ENCODE results near the gene RNF34.

The RNF34 gene

DNA sequence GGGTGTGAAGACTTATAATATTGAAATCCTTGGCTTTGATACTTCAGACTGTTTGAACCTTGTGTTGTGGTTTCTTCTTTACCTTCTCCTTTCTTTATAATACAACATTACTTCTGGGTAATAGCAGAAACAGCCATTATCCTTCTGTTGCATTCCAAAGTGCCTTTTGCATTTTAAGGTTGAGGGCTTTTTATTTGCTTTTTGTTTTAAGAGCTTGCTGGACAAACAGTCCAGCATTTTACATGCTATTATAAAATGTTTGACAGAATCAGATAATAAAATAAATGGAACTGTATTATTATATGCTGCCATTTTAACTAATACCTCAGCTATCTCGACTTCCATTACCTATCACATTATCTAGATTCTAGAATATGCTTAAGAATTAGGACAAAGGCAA, 14.0 kb downstream of the RNF34 start:
- no peak for DNase-seq (ENCODE audit: low read depth)
- H3K4me3 ChIP-seq (ENCODE audit: low read depth, low read length): no peak overlapping the region
- TF ChIP-seq, protein P1, sequence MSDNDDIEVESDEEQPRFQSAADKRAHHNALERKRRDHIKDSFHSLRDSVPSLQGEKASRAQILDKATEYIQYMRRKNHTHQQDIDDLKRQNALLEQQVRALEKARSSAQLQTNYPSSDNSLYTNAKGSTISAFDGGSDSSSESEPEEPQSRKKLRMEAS (IDR thresholded peaks at IDR 0.05; ENCODE audit: low read depth, low read length): no peak
- TF ChIP-seq, protein P2, sequence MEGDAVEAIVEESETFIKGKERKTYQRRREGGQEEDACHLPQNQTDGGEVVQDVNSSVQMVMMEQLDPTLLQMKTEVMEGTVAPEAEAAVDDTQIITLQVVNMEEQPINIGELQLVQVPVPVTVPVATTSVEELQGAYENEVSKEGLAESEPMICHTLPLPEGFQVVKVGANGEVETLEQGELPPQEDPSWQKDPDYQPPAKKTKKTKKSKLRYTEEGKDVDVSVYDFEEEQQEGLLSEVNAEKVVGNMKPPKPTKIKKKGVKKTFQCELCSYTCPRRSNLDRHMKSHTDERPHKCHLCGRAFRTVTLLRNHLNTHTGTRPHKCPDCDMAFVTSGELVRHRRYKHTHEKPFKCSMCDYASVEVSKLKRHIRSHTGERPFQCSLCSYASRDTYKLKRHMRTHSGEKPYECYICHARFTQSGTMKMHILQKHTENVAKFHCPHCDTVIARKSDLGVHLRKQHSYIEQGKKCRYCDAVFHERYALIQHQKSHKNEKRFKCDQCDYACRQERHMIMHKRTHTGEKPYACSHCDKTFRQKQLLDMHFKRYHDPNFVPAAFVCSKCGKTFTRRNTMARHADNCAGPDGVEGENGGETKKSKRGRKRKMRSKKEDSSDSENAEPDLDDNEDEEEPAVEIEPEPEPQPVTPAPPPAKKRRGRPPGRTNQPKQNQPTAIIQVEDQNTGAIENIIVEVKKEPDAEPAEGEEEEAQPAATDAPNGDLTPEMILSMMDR (IDR thresholded peaks at IDR 0.05; ENCODE audit: low read depth, low read length): no peak
- no peak for TF ChIP-seq POLR2A (IDR thresholded peaks at IDR 0.05; ENCODE audit: extremely low read depth, insufficient read length)
- no peak for TF ChIP-seq MYC (IDR thresholded peaks at IDR 0.05; ENCODE audit: low read depth, low read length)

DNA sequence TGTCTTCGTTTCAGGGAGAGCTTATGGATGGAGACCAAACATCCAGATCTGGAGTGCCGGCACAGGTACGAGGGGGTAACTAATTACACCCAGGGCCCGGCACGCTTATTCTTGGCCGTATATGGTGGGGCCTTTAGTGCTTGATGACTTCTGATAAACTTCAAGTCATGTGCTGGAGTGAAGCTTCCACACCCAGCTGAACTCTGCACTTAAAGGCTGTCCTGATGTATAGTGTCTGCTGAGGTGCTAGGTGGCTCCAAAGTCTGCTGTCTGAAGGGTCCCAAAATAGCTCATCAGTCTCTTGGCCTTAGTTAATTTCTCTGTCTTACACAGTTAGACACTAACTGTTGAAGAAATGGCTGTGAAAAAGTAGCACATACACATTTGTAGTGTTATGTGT, 17.9 kb downstream of the RNF34 start:
- no peak for DNase-seq (ENCODE audit: low read depth)
- no peak overlapping the region for H3K4me3 ChIP-seq (ENCODE audit: low read depth, low read length)
- TF ChIP-seq, protein P2 (IDR thresholded peaks at IDR 0.05; ENCODE audit: low read depth, low read length): no peak
- no peak for TF ChIP-seq POLR2A (IDR thresholded peaks at IDR 0.05; ENCODE audit: extremely low read depth, insufficient read length)
- TF ChIP-seq, protein P1 (IDR thresholded peaks at IDR 0.05; ENCODE audit: low read depth, low read length): no peak
- no peak for TF ChIP-seq MYC (IDR thresholded peaks at IDR 0.05; ENCODE audit: low read depth, low read length)

DNA sequence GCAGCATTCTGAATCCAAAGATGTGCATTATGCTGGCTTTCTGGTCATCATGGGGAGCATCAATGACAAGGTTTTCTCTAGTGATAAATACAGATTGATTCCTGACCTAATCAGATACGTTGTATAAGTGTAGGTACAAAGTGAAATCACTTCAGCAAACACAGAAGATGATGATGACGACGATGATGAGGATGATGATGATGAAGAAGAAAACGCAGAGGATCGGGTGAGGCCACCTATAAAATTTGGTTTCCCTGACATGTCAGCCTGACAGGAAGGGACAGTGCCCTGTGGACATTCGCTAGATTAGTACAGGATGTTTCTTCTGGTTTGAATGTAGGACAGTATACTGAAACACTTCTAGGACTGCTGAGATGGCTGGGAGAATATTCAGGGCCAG, 20.2 kb downstream of the RNF34 start:
- TF ChIP-seq, protein P1 (IDR thresholded peaks at IDR 0.05; ENCODE audit: low read depth, low read length): no peak
- TF ChIP-seq POLR2A (IDR thresholded peaks at IDR 0.05; ENCODE audit: extremely low read depth, insufficient read length) (no peak), MYC (IDR thresholded peaks at IDR 0.05; ENCODE audit: low read depth, low read length) (no peak)
- TF ChIP-seq, protein P2 (IDR thresholded peaks at IDR 0.05; ENCODE audit: low read depth, low read length): no peak
- DNase-seq (ENCODE audit: low read depth): no peak
- H3K4me3 ChIP-seq (ENCODE audit: low read depth, low read length): no peak overlapping the region

DNA sequence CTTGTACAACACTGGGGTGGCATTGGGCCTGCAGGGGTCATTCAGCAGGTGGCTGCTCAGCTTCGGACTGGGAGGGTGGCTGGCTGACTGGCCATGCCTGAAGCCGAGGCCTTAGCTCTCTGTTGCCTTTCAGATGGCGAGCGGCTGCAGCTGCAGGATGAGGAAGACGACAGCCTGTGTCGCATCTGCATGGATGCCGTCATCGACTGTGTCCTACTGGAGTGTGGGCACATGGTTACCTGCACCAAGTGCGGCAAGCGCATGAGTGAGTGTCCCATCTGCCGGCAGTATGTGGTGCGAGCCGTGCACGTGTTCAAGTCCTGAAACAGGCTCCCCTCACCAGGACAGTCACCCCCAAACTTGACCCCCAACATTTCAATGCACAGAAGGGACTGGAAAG, 23.3 kb downstream of the RNF34 start:
- DNase-seq (ENCODE audit: low read depth): no peak
- H3K4me3 ChIP-seq (ENCODE audit: low read depth, low read length): no peak overlapping the region
- TF ChIP-seq, protein P2 (IDR thresholded peaks at IDR 0.05; ENCODE audit: low read depth, low read length): no peak
- TF ChIP-seq MYC (IDR thresholded peaks at IDR 0.05; ENCODE audit: low read depth, low read length): no peak
- TF ChIP-seq, protein P1 (IDR thresholded peaks at IDR 0.05; ENCODE audit: low read depth, low read length): no peak
- no peak for TF ChIP-seq POLR2A (IDR thresholded peaks at IDR 0.05; ENCODE audit: extremely low read depth, insufficient read length)

DNA sequence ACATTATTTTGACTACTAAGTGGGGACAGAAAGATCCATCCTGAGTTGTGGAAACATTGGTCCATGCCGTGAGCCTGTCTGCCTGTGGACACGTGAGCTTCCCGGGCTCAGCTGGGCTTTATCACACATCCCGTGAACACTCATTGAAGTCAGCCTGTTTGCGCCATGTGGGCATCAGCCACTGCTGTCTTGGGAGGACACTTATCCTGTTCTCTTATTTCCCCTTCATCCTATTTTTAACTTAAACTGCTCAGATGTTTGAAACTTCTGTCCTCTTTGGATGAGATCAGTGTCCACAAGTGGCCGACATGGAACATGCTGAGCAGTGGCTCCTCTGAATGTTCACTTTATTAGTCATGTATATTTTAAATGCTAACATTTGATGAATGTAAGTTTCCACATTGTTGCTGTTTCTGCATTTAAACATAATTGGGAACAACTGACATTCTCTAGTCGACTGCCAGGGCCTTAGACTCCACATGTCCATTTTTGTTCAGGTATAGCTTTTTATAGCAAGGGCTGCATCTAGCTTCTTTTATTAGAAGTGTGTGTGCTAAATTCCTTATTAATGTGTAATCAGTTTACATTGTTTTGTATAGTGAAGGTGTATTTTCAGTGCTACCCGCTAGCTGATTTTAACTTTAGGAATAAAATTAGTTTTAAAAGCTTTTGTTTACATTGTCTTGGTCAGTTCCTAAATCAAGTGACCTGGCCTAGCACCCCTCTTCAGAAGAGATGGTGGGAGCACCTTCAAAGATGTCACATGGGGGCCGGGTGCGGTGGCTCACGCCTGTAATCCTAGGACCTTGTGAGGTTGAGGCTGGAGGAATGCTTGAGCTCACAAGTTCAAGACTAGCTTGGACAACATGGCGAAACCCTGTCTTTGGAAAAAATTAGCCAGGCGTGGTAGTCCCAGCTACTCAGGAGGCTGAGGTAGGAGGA, 24.0 kb downstream of the RNF34 start:
- H3K4me3 ChIP-seq (ENCODE audit: low read depth, low read length): no peak overlapping the region

More for the DNA sequence above, 24.0 kb downstream of the RNF34 start:
- TF ChIP-seq, protein P2 (IDR thresholded peaks at IDR 0.05; ENCODE audit: low read depth, low read length): no peak
- TF ChIP-seq, protein P1 (IDR thresholded peaks at IDR 0.05; ENCODE audit: low read depth, low read length): peak; percentile 30; the same call in 1 of the 2 replicates
- peak; percentile 44 for DNase-seq (ENCODE audit: low read depth)
